NCI-H1930 (cell line): Measurements from ENCODE around the gene KLHL10.
"Not testable (repeated sequence)": the region's sequence is repeated elsewhere in the genome, so short reads cannot be mapped to it uniquely, and the experiment has no call there.

ENCODE experiments used
- DNase-seq, 2 experiments: peaks; one replicate each; lab custom pipeline; 2025; lab: John Stamatoyannopoulos, UW

KLHL10 gene

DNA sequence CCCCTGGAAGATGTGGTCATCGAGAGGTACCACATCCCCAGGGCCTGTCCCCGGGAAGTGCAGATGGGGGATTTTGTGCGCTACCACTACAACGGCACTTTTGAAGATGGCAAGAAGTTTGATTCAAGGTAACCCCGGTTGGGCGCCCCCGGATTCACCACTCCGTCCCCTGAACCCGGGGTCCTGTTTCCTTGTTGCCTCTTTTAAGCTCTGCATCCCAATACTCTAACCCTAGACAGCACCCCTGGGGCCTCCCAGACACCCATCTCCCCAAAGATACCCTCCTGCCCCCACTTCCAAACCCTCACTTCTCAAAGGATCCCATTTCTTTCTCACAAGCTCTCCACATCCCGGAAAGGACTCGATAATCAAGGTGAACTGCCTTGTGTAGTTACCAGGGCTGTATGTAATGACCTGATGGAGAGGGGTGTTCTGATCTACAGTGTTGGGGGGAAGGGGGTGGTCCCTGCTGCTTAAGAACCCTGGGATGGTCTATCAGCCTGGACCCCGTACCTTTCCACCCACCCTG is 24.4 kb upstream of the KLHL10 start:
- DNase-seq: no peak

GRCh38 chr17:41813699-41814124 is 23.9 kb upstream of the KLHL10 start:
- DNase-seq: no peak

DNA sequence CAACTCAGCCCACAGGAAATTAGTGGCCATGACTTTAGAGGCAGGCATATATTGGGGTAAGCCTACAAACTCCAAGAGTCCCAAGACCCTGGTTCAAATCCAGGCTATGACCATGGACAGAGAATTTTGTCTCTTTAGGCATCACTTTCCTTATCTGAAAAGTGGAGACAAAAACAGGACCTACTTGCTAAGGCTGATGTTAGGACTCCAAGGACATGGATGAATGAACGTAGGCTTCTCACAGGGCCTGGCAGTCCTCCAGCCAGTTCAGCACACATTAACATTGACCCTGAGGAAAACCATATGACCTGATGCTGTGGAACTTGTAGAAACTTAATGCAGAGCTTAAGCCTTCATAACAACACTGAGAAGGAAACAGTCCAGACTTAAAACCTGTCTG is 23.4 kb upstream of the KLHL10 start:
- no peak for DNase-seq

GRCh38 chr17:41816637-41817320 is 20.8 kb upstream of the KLHL10 start:
- no peak for DNase-seq

DNA sequence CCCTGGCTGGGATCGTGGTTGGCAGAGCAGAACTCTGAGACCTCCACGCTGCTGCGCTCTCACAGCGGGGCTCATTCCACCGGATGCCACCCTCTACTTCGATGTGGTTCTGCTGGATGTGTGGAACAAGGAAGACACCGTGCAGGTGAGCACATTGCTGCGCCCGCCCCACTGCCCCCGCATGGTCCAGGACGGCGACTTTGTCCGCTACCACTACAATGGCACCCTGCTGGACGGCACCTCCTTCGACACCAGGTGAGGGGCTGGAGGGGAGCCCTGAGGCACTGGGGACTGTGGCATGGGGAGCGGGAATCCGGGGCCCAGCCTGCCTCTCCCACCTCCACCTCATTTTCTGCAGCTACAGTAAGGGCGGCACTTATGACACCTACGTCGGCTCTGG is 19.6 kb upstream of the KLHL10 start:
- no peak for DNase-seq

- no peak for DNase-seq
Measured at GRCh38 chr17:41821776-41822175, 15.8 kb upstream of the KLHL10 start.

- DNase-seq: no peak
Measured at GRCh38 chr17:41822216-41823140, 15.1 kb upstream of the KLHL10 start.

DNA sequence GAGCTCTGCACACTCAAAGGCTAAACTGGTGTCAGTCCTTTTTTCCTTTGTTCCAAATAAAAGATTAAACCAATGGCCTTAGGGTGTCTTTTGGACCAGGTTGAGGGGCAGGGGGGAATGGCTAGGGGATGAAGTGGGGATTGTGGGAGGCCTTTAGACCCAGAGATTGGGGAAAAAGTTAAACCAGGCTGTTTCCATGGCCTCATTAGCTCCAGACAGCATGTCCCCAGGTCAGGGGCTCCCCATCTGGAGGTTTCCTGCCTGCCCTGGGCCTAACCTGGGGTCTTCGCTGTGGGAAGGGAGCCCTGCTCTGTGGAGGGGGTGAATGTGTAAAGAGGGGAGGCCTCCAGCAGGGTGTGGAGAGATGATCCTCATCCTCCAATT is 14.5 kb upstream of the KLHL10 start:
- DNase-seq: no peak

- no peak for DNase-seq
Measured at GRCh38 chr17:41823580-41823979, 14.0 kb upstream of the KLHL10 start.

- no peak for DNase-seq
Measured at GRCh38 chr17:41824086-41824485, 13.5 kb upstream of the KLHL10 start.

GRCh38 chr17:41825175-41825845 is 12.3 kb upstream of the KLHL10 start:
- DNase-seq: no peak

DNA sequence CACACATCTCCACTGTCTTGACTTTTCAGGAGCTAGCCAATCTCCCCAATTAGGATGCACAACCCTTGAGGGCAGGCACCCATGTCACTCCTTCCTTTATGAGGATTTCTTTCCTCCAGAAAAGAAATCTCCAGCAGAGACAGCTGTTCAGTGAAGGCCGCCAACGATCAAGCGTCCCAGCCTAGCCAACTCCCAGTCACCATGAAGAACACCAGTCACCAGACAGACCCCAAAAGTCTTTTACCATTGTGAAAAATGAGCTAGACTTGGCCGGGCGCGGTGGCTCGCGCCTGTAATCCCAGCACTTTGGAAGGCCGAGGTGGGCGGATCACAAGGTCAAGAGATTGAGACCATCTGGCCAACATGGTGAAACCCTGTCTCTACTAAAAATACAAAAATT is 7.7 kb upstream of the KLHL10 start:
- not testable (repeated sequence) for DNase-seq

DNA sequence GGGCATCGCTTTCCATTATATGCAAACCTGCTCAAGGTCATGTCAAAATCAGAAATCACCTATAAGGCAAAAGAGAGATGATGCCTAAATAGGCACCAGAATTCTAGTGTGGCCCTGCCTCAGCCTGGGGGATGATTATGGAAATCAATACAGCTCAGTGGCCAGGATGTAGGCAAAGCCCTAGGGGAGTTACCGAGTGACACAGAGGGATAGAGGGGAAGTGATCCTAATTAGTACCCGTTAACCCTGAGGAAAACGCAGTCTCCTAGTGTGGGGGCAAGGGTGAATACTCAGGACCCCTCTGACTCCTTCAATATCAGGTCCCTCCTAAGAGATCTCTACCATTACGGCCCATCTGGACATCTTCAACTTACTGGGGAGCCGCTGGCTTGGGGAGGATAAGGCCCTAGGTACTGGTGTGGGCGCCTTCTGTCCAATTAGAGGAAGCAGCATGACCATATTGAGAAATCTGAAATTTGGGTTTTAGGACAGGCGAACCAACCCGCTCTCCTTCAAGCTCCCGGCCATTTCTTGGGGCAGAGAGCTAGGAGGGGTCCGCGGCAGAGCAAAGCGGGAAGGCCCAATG is 2.3 kb upstream of the KLHL10 start:
- no peak for DNase-seq

- DNase-seq: peak; percentile 12 to 31
Measured at GRCh38 chr17:41835800-41836549, 1.6 kb upstream of the KLHL10 start, which contains the start of gene NT5C3B. Gene NT5C3B, minus strand, starts transcription at chr17:41836232. Its CDS starts 39 bp downstream, at chr17:41836193.

GRCh38 chr17:41836550-41837196 is 952 bp upstream of the KLHL10 start:
- no peak for DNase-seq

GRCh38 chr17:41839448-41839847 is 1.8 kb downstream of the KLHL10 start:
- DNase-seq: not testable (repeated sequence)

GRCh38 chr17:41840781-41841180 is 3.2 kb downstream of the KLHL10 start:
- DNase-seq: not testable (repeated sequence)

DNA sequence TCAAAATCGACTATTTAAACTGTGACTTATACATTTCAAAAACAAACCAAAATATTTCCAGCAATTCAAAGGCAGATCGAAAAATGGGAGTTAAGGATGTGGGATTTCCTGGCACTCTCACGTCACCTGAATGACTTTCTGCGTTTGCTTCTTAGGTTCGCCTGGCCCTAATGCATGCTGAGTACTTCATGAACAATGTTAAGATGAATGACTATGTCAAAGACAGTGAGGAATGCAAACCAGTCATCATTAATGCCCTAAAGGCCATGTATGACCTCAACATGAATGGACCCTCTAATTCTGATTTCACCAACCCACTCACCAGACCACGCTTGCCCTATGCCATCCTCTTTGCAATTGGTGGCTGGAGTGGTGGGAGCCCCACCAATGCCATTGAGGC is 7.3 kb downstream of the KLHL10 start:
- DNase-seq: no peak

GRCh38 chr17:41848788-41849187 is 11.2 kb downstream of the KLHL10 start:
- no peak for DNase-seq

- DNase-seq: no peak
Measured at GRCh38 chr17:41849251-41849990, 11.8 kb downstream of the KLHL10 start.
